ENCODE measurements around the gene MEGF6. TPM values are rescaled to one million over a fixed set of nuclear protein-coding genes. Genes with fewer than 3 reads are reported as not detected.
A peak's percentile ranks its signal among the peaks of the same experiment; 100 is the strongest.

Gene MEGF6
- total RNA-seq, 1 donor, result 102 TPM

DNA sequence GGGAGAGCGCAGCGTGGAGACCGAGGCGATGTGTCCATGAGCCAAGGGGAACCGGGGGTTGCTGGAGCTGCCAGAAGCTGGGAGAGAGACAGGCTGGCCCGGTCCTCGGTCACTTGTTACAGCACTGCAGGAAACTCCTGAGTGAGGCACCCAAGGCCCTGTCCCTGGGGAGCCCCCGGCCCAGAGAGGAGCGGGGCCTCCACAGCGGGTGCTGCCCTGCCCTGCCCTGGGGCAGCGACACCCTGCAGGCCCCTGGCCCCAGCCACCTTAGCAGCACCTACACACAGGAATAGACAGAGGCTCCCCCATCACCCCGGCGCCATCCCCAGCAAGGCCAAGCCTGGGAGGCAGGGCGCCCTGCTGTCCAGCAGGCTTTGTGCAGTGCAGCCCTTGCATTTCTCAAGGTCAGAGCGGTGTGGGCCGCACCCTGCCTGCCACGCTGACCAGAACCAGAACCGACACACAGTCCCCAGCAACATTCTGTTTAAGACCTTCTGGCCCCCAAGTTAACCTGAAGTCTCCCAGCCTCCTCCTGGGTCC is 6.6 kb upstream of the MEGF6 start:
- no peak for DNase-seq (ENCODE audit: low read depth)
- no peak for TF ChIP-seq CTCF (IDR thresholded peaks at IDR 0.05; ENCODE audit: insufficient read depth, low read length)
- H3K4me3 ChIP-seq (ENCODE audit: low read depth, low read length), result no peak overlapping the region

DNA sequence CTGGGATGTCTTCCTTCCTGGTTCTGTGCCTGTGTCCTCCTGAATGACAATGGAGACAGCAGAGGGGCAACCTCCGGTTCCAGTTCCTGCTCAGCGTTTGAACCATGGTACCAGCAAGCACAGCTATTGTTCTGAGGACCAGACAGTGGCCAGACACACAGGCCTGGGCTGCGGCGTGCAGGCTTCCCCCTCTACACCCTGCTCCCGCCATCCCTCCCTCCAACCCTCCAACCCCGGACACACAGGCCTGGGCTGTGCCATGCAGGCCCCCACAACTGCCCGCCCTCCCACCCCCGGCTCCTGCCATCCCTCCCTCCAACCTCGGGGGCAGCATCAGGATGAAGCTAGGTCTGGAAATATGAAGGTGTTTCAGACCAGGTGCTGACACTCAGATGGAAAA is 5.6 kb upstream of the MEGF6 start:
- DNase-seq (ENCODE audit: low read depth), result no peak
- no peak for TF ChIP-seq CTCF (IDR thresholded peaks at IDR 0.05; ENCODE audit: insufficient read depth, low read length)
- no peak overlapping the region for H3K4me3 ChIP-seq (ENCODE audit: low read depth, low read length)

GRCh38 chr1:3614755-3615742 is 3.7 kb upstream of the MEGF6 start:
- peak; percentile 73 for TF ChIP-seq CTCF (IDR thresholded peaks at IDR 0.05; ENCODE audit: insufficient read depth, low read length)
- peak; percentile 22 for DNase-seq (ENCODE audit: low read depth)
- no peak overlapping the region for H3K4me3 ChIP-seq (ENCODE audit: low read depth, low read length)

DNA sequence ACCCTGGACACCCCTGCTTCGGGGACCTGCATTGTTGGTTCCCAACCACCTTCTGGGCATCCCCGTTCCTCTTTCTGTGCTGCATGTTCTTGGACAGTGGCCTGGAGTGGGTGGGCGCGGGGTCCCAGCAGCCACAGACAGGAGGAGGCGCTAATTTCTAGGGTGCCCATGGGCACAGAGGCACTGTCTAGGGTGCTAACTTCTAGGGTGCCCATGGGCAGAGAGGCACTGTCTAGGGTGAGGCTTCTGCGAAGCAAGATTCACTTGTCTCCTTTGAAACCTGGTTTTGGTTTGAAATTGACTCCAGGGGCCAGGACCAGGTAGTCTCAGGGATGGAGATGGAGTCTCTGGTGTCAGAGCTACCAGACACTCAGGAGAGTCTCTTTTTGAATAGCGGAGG is 815 bp upstream of the MEGF6 start:
- no peak overlapping the region for H3K4me3 ChIP-seq (ENCODE audit: low read depth, low read length)
- no peak for TF ChIP-seq CTCF (IDR thresholded peaks at IDR 0.05; ENCODE audit: insufficient read depth, low read length)
- DNase-seq (ENCODE audit: low read depth), result no peak

DNA sequence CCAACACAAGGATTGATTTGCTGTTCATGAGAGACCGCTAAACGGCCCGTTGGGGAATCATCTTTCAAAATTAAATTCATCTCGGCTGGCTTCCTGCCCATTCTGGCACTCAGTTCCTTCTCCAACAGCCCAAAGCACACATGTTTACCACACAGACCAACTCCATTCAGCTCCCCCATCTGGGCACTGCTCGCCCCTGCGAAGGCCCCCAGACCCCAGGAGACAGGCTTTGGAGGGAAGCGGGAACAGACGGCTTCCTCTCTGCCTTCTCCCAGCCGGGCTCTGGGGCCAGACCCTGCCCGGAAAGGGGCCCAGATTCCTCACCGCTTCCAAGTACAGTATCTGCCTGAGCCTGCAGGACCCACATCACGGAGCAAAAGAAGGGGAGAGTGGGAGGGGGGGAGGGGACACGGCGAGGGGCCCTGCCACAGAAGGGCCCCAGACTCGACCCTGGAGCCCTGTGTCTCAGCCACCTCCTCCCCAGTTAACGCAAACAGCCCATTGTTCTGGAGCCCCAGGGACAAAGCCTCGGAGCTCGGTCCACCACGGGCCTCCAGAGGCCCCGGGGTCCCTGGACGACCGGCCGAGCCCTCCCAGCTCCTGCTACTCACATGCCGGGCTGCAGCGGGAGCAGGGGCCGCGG is 660 bp downstream of the MEGF6 start:
- peak overlapping the region; percentile 5 for H3K4me3 ChIP-seq (ENCODE audit: low read depth, low read length)
- DNase-seq (ENCODE audit: low read depth), result peak; percentile 43
- TF ChIP-seq CTCF (IDR thresholded peaks at IDR 0.05; ENCODE audit: insufficient read depth, low read length), result no peak

DNA sequence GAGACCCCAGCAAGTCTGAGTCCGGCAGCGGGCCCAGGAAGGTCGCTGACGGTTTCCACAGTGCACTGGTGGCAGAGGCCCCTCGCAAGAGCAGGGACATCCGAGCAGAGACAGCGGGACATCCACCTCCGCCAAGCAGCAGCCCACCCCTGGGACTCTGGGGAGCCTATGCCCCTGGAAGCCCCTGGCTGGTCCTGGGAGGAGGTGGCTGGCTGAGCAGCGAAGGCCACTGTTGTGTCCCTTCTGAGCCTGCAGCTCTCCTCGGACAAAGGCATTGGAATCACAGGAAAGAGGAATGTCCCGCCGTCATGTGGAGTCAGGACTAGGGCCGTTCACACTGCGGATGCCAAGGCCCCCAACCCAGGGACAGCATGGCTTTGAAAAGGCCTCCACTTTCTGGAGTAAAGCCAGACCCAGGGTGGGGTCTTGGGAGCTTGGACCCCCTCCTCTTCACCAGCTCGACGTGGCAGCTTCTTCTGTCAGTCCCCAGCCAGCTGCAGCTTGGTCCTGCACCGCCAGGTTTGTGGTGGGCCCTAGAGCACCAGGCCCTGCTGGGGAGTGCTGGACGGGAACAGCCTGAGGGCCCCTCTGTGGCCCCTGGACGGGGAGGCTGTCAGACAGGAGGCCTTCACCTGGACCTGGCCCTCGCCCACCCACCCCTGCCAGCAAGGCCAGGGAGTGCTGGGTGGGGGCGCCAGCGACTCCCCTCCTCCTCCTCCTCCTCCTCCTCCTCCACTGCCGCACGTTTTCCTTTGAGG is 1.4 kb downstream of the MEGF6 start:
- DNase-seq (ENCODE audit: low read depth), result no peak
- no peak for TF ChIP-seq CTCF (IDR thresholded peaks at IDR 0.05; ENCODE audit: insufficient read depth, low read length)

More for the DNA sequence above, 1.4 kb downstream of the MEGF6 start:
- H3K4me3 ChIP-seq (ENCODE audit: low read depth, low read length), result no peak overlapping the region
